ENCODE data around the gene TNN.

- no peak for TF ChIP-seq GATA2 (IDR thresholded peaks at IDR 0.05; ENCODE audit: low read depth, low read length)
- no peak for TF ChIP-seq GATA3 (IDR thresholded peaks at IDR 0.05; ENCODE audit: low read depth, low read length)
These were observed 22.5 kb upstream of the TNN start for GRCh38 chr1:175045097-175045496.
